ENCODE data around the gene KCNK17. TPM values are rescaled to one million over a fixed set of nuclear protein-coding genes. Genes with fewer than 3 reads are reported as not detected.
A peak's percentile ranks its signal among the peaks of the same experiment; 100 is the strongest.

KCNK17 gene
- total and polyA plus RNA-seq, 8 donors = 0.15 to 1.1 (median 0.57) TPM; not detected in 4

- no peak for DNase-seq
- intact Hi-C loops (cut with DNase I; ENCODE audit: low total_unique reads) = loop anchor here (5.0 to 10.0 kb wide), 2 partner anchors 136 to 429 kb away; no protein-coding TSS in a partner anchor
- Histone ChIP-seq H3K9me3 (no peaks in the 10 kb centered on the region), H3K27me3 (peaks cover 0 to 7% (median 0%) of the 10 kb centered on the region in 3 donors), H3K27ac (no peak overlapping the region), H3K4me1 (peaks cover 0 to 7% (median 3%) of the 10 kb centered on the region in 4 donors), H3K4me3 (no peak overlapping the region), H3K36me3 (no peaks in the 10 kb centered on the region)
- TF ChIP-seq EP300 (IDR thresholded peaks at IDR 0.05) (no peak), CTCF (IDR thresholded peaks at IDR 0.05) (peak in 1 of 7 experiments; percentile 18), POLR2AphosphoS5 (IDR thresholded peaks at IDR 0.05) (no peak)
- WGBS, 5 donors = 78 to 88% (median 84%) methylated on average over 21 to 30 of the region's 30 CpGs
Observed at GRCh38 chr6:39303425-39304153, 10.6 kb downstream of the KCNK17 start.

GRCh38 chr6:39302669-39303424 lies 11.4 kb downstream of the KCNK17 start:
- peak; percentile 88 to 94 for DNase-seq
- H3K9me3 ChIP-seq = no peaks in the 10 kb centered on the region
- H3K27me3 ChIP-seq = peaks cover 0 to 11% (median 0%) of the 10 kb centered on the region in 3 donors
- no peaks in the 10 kb centered on the region for H3K36me3 ChIP-seq
- peaks cover 0 to 13% (median 6%) of the 10 kb centered on the region in 4 donors for H3K4me1 ChIP-seq
- H3K27ac ChIP-seq = no peak overlapping the region
- 5 to 14% (median 8%) methylated on average over 6 to 11 of the region's 11 CpGs for WGBS, 5 donors
- peak in 1 of 3 donors; percentile 50 for TF ChIP-seq POLR2AphosphoS5 (IDR thresholded peaks at IDR 0.05)
- no peak for TF ChIP-seq EP300 (IDR thresholded peaks at IDR 0.05)
- TF ChIP-seq CTCF (IDR thresholded peaks at IDR 0.05) = peak in 5 of 7 experiments; percentile 70 to 93 (median 87)
- no peak for TF ChIP-seq POLR2A (IDR thresholded peaks at IDR 0.05)
- intact Hi-C loops (cut with DNase I; ENCODE audit: low total_unique reads) = loop anchor here (5.0 to 10.0 kb wide), 2 partner anchors 136 to 428 kb away; no protein-coding TSS in a partner anchor
- H3K4me3 ChIP-seq = no peak overlapping the region

- Histone ChIP-seq H3K4me1 (peaks cover 0 to 15% (median 6%) of the 10 kb centered on the region in 4 donors), H3K4me3 (no peak overlapping the region), H3K36me3 (no peaks in the 10 kb centered on the region), H3K27me3 (peaks cover 0 to 11% (median 0%) of the 10 kb centered on the region in 3 donors), H3K27ac (no peak overlapping the region), H3K9me3 (no peaks in the 10 kb centered on the region)
- 86 to 95% (median 93%) methylated on average over 2 of the region's 2 CpGs; no CpG with 5 or more reads in 1 of the 5 donors for WGBS, 5 donors
- intact Hi-C loops (cut with DNase I; ENCODE audit: low total_unique reads) = loop anchor here (5.0 to 10.0 kb wide), 2 partner anchors 135 to 427 kb away; no protein-coding TSS in a partner anchor
- TF ChIP-seq POLR2AphosphoS5 (IDR thresholded peaks at IDR 0.05) (no peak), POLR2A (IDR thresholded peaks at IDR 0.05) (no peak), CTCF (IDR thresholded peaks at IDR 0.05) (no peak), EP300 (IDR thresholded peaks at IDR 0.05) (no peak)
- DNase-seq = no peak
Observed at GRCh38 chr6:39302011-39302410, 12.2 kb downstream of the KCNK17 start.

GRCh38 chr6:39301606-39302005 lies 12.6 kb downstream of the KCNK17 start:
- TF ChIP-seq CTCF (IDR thresholded peaks at IDR 0.05) (no peak), POLR2A (IDR thresholded peaks at IDR 0.05) (no peak), EP300 (IDR thresholded peaks at IDR 0.05) (no peak), POLR2AphosphoS5 (IDR thresholded peaks at IDR 0.05) (no peak)
- 65 to 89% (median 84%) methylated on average over 4 to 7 of the region's 7 CpGs for WGBS, 5 donors
- Histone ChIP-seq H3K4me3 (no peak overlapping the region), H3K4me1 (peaks cover 0 to 15% (median 6%) of the 10 kb centered on the region in 4 donors), H3K27me3 (peaks cover 0 to 11% (median 0%) of the 10 kb centered on the region in 3 donors), H3K9me3 (no peaks in the 10 kb centered on the region), H3K36me3 (no peaks in the 10 kb centered on the region), H3K27ac (no peak overlapping the region)
- DNase-seq = peak in 1 of 2 donors; percentile 54
- intact Hi-C loops (cut with DNase I; ENCODE audit: low total_unique reads) = loop anchor here (5.0 to 10.0 kb wide), 2 partner anchors 134 to 427 kb away; no protein-coding TSS in a partner anchor

Measured in stomach (tissue), 9 donors.